ENCODE measurements around the gene IFT74.

DNA sequence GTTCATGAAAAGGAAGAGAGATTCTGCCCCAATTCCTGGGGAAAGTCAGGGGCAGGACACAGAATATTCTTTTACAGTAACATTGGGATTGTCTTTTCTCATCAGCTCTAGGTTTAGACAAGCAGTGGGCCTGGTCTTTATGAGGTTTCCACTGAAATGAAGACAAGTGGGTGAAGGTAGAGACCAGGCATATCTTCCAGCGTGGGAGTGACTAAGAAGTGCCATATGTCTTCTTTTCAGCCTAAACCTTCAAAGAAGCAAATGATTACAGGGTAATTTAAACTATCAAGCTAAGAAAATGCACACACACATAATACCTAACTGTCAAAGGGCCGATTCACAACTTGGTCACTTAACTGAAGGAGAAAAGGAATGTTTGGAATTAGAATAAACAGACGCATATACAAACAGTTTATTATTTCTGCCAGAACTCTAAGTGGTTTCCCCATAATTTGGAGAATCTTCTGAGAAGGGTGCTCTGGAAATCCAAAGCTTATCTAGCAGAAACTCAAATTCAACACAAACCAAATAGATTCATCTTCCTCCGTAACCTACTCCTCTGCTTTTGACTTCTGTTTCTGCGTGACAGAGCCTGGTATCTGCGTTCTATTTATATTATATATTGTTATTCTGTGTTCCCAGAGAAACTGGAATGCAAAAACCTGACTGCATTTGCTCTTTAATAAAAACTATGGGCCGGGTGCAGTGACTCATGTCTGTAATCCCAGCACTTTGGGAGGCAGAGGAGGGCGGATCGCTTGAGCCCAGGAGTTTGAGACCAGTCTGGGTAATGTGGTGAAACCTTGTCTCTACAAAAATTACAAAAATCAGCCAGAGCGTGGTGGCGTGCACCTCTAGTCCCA lies 130.8 kb downstream of the IFT74 start:
- TF ChIP-seq CTCF (IDR thresholded peaks at IDR 0.05): no peak
- TF ChIP-seq POLR2A (IDR thresholded peaks at IDR 0.05): no peak

Measured in tibial nerve (tissue), 3 donors.